Gastrocnemius medialis (tissue), 4 donors: ENCODE results near the gene PPIL6.

Experiments
- POLR2A ChIP-seq, 2 donors: fragments of 450-650 bp; IDR thresholded peaks; one replicate each; pipeline ENCODE4 v1.6.1; 2017; ENCODE audit warnings: antibody characterized with exemption in 2 of 2, mild to moderate bottlenecking in 2 of 2, moderate library complexity in 2 of 2
- TF ChIP-seq, protein P1 (sequence below), 5 experiments: fragments of 450-650 bp in 3 of 5; fragments of 200-600 bp in 2 of 5; sonication (generic) in 2 of 5; IDR thresholded peaks in 4 of 5; conservative IDR thresholded peaks in 1 of 5; 1 replicate in 4 of 5; 2 replicates in 1 of 5; pipeline ENCODE4 v1.5.1; 2016 to 2019; ENCODE audit warnings: antibody characterized with exemption in 5 of 5, mild to moderate bottlenecking in 3 of 5, moderate library complexity in 3 of 5

DNA sequence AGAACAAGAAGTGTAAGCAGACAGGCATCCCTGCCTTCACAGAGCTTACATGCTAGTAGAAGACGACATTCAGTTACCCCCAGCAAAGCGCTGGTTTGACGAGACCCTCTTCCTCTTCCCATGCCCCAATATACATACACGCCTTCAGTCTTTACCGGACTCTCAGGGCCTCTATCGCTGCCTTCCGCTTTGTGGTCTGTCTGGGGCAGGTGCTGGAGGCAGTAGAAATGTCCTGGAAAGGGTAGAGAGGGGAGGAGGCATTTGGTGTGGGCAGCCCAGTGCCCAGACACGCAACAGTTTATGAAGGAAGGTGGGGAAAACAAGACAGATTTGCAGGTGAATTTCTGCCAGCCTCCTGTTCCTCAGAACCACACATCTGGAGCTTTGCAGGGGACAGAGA, 6.1 kb upstream of the PPIL6 start:
- TF ChIP-seq, protein P1, sequence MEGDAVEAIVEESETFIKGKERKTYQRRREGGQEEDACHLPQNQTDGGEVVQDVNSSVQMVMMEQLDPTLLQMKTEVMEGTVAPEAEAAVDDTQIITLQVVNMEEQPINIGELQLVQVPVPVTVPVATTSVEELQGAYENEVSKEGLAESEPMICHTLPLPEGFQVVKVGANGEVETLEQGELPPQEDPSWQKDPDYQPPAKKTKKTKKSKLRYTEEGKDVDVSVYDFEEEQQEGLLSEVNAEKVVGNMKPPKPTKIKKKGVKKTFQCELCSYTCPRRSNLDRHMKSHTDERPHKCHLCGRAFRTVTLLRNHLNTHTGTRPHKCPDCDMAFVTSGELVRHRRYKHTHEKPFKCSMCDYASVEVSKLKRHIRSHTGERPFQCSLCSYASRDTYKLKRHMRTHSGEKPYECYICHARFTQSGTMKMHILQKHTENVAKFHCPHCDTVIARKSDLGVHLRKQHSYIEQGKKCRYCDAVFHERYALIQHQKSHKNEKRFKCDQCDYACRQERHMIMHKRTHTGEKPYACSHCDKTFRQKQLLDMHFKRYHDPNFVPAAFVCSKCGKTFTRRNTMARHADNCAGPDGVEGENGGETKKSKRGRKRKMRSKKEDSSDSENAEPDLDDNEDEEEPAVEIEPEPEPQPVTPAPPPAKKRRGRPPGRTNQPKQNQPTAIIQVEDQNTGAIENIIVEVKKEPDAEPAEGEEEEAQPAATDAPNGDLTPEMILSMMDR (IDR thresholded peaks at IDR 0.05 in 4 of 5, conservative IDR thresholded peaks at IDR 0.05 in 1 of 5): no peak
- TF ChIP-seq POLR2A (IDR thresholded peaks at IDR 0.05): no peak
